GM21825 (cell line): ENCODE data around the gene SRGN.
"Not testable (repeated sequence)": the region's sequence is repeated elsewhere in the genome, so short reads cannot be mapped to it uniquely, and the experiment has no call there.

Experiments used
- ATAC-seq: cut with Tn5 transposase; IDR thresholded peaks from one replicate; pipeline ENCODE4 v1.9.1; 2021; ENCODE audit warnings: mild to moderate bottlenecking, moderate library complexity; ENCODE audit not compliant: unreplicated experiment

Gene SRGN

DNA sequence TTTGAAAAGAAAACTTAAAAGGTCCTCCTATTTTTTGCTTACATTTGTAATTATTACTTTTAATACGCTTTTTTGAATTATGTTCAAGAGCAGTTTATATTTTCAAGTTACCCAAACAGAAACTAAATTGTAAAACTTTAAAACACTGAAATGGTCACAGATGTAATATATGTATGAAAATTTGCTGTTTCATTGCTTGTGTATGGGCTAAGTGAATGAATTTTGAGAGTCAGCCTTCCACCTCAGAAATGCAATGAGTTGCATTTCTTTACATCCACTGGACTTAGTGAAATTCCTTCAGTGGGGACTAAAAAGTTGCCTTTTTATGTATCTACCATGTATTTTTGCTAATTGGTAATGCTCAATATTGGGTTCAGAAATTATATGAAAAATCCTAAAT lies 37.7 kb downstream of the SRGN start:
- ATAC-seq = no peak

DNA sequence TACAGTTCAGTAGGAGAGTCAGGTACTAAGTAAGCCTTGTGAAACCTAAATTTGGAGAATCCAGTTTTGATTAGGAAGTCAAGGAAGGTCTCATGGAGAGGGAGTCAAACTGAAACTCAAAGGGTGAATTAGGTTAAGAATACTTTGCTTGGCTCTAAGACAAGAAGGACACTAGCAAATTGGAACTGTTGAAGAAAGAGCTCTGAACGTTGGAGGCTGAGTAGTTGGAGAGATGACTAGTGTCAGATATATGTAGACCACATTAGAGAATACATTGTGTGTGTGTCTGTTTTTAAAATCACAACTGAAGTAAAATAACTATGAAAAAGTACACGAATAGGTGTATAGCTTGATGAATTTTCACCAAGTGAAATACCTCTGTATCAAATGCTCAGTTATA lies 42.3 kb downstream of the SRGN start:
- ATAC-seq = no peak

DNA sequence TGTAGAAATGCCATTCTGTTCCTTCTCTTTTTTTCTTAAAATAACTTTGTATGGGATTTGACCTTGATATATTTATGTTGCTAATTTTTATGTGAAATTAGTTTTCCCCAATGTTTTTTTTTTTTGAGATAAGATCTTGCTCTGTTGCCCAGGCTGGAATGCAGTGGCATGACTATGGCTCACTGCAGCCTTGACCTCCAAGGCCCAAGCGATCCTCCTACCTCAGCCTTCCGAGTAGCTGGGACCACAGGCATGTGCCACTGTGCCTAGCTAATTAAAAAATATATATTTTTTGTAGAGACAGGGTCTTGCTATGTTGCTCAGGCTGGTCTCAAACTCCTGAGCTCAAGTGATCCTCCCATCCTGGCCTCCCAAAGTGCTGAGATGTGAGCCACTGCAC lies 52.1 kb downstream of the SRGN start:
- ATAC-seq = no peak

- no peak for ATAC-seq
Observed at GRCh38 chr10:69141304-69141703, 53.4 kb downstream of the SRGN start.

DNA sequence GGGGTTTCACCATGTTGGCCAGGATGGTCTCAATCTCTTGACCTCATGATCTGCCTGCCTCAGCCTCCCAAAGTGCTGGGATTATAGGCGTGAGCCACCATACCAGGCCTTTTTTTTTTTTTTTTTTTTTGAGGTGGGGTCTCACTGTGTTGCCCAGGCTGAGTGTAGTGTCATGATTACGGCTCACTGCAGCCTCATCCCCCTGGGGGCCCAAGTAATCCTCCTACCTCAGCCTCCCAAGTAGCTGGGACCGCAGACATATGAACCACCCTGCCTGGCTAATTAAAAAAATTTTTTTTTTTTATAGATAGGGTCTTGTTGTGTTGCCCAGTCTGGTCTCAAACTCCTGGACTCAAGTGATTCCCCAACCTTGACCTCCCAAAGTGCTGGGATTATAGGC lies 54.2 kb downstream of the SRGN start:
- ATAC-seq = not testable (repeated sequence)

DNA sequence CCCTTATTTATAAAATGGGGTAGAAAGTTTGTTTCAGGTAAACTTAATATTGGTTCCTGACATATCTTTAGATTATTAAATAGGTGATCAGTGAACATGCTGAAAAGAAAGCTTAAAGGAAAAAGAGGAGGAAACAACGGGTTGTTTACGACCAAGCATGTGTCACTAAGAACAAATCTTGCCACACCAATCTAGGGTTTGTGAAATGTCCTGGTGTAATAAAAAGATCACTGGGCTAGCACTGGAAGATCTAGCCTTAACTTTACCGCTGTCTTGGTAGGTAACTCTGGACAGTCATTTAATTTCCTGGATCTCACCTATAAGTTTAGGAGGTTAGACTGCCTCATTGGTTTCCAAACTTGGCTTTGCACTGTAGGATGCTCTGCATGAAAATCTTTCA lies 55.1 kb downstream of the SRGN start:
- no peak for ATAC-seq

GRCh38 chr10:69145329-69145728 lies 57.4 kb downstream of the SRGN start:
- ATAC-seq = no peak

- no peak for ATAC-seq
Observed at GRCh38 chr10:69145864-69146263, 58.0 kb downstream of the SRGN start.

DNA sequence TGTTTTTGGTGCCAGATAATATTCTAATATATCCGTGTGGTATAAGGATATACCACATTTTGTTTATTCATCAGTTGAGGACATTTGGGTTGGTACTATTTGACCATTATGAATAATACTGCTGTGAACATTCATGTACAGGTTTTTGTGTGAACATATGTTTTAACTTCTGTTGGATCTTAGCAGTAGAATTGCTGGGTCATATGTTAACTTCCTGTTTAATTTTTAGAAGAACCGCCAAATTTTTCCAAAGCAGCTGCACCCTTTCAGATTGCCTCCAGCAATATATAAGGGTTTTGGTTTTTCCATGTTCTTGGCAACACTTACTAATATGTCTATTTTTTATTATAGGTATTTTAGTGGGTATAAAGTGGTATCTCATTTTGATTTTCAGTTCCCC lies 58.9 kb downstream of the SRGN start:
- no peak for ATAC-seq

DNA sequence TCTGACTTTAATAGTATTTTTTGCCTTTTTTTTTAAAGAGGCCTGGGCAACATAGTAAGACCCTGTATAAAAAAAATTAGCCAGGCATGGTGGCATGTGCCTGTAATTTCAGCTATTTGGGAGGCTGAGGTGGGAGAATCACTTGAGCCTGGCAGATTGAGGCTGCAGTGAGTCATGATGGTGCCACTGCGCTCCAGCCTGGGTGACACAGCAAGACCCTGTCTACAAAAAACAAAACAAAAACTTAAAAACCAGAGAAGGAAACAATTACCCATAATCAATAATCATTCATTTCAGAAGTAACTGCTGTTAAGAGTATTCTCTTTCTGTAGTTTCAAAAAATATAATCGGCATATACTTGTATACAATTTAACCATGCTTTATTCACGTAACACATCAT lies 64.1 kb downstream of the SRGN start:
- ATAC-seq = no peak

GRCh38 chr10:69153227-69153626 lies 65.3 kb downstream of the SRGN start:
- no peak for ATAC-seq
